ENCODE data around the gene RPS3. TPM values are rescaled to one million over a fixed set of nuclear protein-coding genes. Genes with fewer than 3 reads are reported as not detected.

Gene RPS3
- total and polyA plus RNA-seq, 2 of the 13 experiments (the other 11 are each of a cell fraction or from before 2014, with no cell fraction given) = 2,143 to 3,616 TPM

- TF ChIP-seq ARID5B (CRISPR knock-in tag; IDR thresholded peaks at IDR 0.05) = no peak
- TF ChIP-seq ZNF3 (CRISPR knock-in tag; IDR thresholded peaks at IDR 0.05) = no peak
- TF ChIP-seq ZNF574 (CRISPR knock-in tag; IDR thresholded peaks at IDR 0.05) = no peak
- 0 out of 2 replicates have a peak, but pooled peaks have one; percentile 17 for TF ChIP-seq RBFOX2 (IDR thresholded peaks at IDR 0.05; ENCODE audit: low read depth, low read length)
- no peak for TF ChIP-seq NKX3-1 (CRISPR knock-in tag; IDR thresholded peaks at IDR 0.05)
- TF ChIP-seq CHD2 (IDR thresholded peaks at IDR 0.05; ENCODE audit: low read depth, low read length) = no peak
- TF ChIP-seq, protein P1, sequence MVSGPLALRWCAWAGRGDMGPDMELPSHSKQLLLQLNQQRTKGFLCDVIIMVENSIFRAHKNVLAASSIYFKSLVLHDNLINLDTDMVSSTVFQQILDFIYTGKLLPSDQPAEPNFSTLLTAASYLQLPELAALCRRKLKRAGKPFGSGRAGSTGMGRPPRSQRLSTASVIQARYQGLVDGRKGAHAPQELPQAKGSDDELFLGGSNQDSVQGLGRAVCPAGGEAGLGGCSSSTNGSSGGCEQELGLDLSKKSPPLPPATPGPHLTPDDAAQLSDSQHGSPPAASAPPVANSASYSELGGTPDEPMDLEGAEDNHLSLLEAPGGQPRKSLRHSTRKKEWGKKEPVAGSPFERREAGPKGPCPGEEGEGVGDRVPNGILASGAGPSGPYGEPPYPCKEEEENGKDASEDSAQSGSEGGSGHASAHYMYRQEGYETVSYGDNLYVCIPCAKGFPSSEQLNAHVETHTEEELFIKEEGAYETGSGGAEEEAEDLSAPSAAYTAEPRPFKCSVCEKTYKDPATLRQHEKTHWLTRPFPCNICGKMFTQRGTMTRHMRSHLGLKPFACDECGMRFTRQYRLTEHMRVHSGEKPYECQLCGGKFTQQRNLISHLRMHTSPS (CRISPR knock-in tag; IDR thresholded peaks at IDR 0.05; ENCODE audit: low read depth) = no peak
- no peak for TF ChIP-seq ZBTB38 (CRISPR knock-in tag; IDR thresholded peaks at IDR 0.05)
- no peak for TF ChIP-seq PRPF4 (IDR thresholded peaks at IDR 0.05; ENCODE audit: low read depth, low read length, poor library complexity, severe bottlenecking)
- peak; percentile 17 to 31; a peak in 2 of 4 replicates for TF ChIP-seq POLR2A (IDR thresholded peaks at IDR 0.05; ENCODE audit: insufficient read depth in 1 of 2, low read depth in 2 of 2, low read length in 2 of 2)
- TF ChIP-seq POLR2G (IDR thresholded peaks at IDR 0.05; ENCODE audit: low read depth, low read length) = peak; percentile 11
- no peak for TF ChIP-seq ZNF484 (CRISPR knock-in tag; IDR thresholded peaks at IDR 0.05; ENCODE audit: borderline replicate concordance, low read depth)
- TF ChIP-seq ETV6 (CRISPR knock-in tag; conservative IDR thresholded peaks at IDR 0.05) = no peak
- TF ChIP-seq ZNF674 (CRISPR knock-in tag; IDR thresholded peaks at IDR 0.05; ENCODE audit: low read depth) = no peak
- no peak for TF ChIP-seq EEA1 (CRISPR knock-in tag; IDR thresholded peaks at IDR 0.05; ENCODE audit: borderline replicate concordance)
- TF ChIP-seq CCDC6 (CRISPR knock-in tag; IDR thresholded peaks at IDR 0.05) = no peak
- TF ChIP-seq SMAD1 (CRISPR knock-in tag; IDR thresholded peaks at IDR 0.05; ENCODE audit: borderline replicate concordance, low read depth) = no peak
- no peak for TF ChIP-seq NPAS2 (CRISPR knock-in tag; IDR thresholded peaks at IDR 0.05; ENCODE audit: borderline replicate concordance)
- TF ChIP-seq ZKSCAN8 (CRISPR knock-in tag; IDR thresholded peaks at IDR 0.05; ENCODE audit: borderline replicate concordance) = no peak
- TF ChIP-seq CENPT (CRISPR knock-in tag; IDR thresholded peaks at IDR 0.05; ENCODE audit: low read depth) = no peak
- no peak for TF ChIP-seq ZNF589 (CRISPR knock-in tag; conservative IDR thresholded peaks at IDR 0.05)
Measured at GRCh38 chr11:75406338-75406777, 7.0 kb downstream of the RPS3 start (continued).

All from HepG2 (cell line).